ENCODE measurements around the gene PXYLP1.

Gene PXYLP1

DNA sequence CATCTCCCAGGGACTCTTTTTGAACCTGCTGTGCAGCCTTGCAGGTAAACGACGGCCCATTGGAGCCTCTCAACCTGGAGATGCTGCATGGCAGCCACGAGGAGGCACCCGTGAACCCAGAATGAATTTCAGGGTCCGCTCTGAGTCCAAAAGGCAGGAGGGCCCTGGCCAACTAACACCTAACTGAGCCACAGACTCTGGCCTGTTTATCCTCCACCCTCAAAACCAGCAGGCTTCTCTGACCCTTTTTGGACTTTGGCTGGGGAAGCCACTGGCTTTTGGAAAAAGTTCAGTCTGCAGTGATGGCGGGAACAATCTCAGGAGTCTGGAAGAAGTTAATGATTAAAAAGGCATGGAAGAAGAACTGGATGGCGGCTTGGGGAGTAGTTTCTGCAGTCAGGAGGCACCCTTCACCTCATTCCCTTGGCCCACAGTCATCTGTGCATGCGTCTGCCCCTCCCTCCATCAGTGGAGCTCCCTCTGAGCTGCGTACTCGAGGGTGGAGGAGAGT lies 4.1 kb downstream of the PXYLP1 start:
- TF ChIP-seq SPI1 (IDR thresholded peaks at IDR 0.05; ENCODE audit: borderline replicate concordance, low read depth) = no peak
- TF ChIP-seq GABPA (IDR thresholded peaks at IDR 0.05; ENCODE audit: low read depth) = no peak
- no peak for TF ChIP-seq REST (IDR thresholded peaks at IDR 0.05; ENCODE audit: insufficient replicate concordance, low read depth)
- no peak for TF ChIP-seq POLR2AphosphoS5 (IDR thresholded peaks at IDR 0.05; ENCODE audit: low read depth)
- TF ChIP-seq, protein P1, sequence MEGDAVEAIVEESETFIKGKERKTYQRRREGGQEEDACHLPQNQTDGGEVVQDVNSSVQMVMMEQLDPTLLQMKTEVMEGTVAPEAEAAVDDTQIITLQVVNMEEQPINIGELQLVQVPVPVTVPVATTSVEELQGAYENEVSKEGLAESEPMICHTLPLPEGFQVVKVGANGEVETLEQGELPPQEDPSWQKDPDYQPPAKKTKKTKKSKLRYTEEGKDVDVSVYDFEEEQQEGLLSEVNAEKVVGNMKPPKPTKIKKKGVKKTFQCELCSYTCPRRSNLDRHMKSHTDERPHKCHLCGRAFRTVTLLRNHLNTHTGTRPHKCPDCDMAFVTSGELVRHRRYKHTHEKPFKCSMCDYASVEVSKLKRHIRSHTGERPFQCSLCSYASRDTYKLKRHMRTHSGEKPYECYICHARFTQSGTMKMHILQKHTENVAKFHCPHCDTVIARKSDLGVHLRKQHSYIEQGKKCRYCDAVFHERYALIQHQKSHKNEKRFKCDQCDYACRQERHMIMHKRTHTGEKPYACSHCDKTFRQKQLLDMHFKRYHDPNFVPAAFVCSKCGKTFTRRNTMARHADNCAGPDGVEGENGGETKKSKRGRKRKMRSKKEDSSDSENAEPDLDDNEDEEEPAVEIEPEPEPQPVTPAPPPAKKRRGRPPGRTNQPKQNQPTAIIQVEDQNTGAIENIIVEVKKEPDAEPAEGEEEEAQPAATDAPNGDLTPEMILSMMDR (IDR thresholded peaks at IDR 0.05; ENCODE audit: insufficient read depth, low read length) = no peak
- H3K27me3 ChIP-seq (ENCODE audit: insufficient read depth, poor library complexity, severe bottlenecking) = peaks cover 19% of the 10 kb centered on the region
- no peak overlapping the region for H3K4me3 ChIP-seq (replicated peaks; ENCODE audit: insufficient read depth, low read length)
- no peak overlapping the region for H3K27ac ChIP-seq (replicated peaks)
- no peak for DNase-seq (ENCODE audit: low read depth in 1 of 2, low spot score in 1 of 2)

GRCh38 chr3:141236361-141236760 lies 4.7 kb downstream of the PXYLP1 start:
- TF ChIP-seq SPI1 (IDR thresholded peaks at IDR 0.05; ENCODE audit: borderline replicate concordance, low read depth) (no peak), REST (IDR thresholded peaks at IDR 0.05; ENCODE audit: insufficient replicate concordance, low read depth) (no peak), GABPA (IDR thresholded peaks at IDR 0.05; ENCODE audit: low read depth) (no peak), POLR2AphosphoS5 (IDR thresholded peaks at IDR 0.05; ENCODE audit: low read depth) (no peak)
- TF ChIP-seq, protein P1 (IDR thresholded peaks at IDR 0.05; ENCODE audit: insufficient read depth, low read length) = no peak
- Histone ChIP-seq H3K4me3 (replicated peaks; ENCODE audit: insufficient read depth, low read length) (no peak overlapping the region), H3K27ac (replicated peaks) (no peak overlapping the region), H3K27me3 (ENCODE audit: insufficient read depth, poor library complexity, severe bottlenecking) (peaks cover 19% of the 10 kb centered on the region)
- no peak for DNase-seq (ENCODE audit: low read depth in 1 of 2, low spot score in 1 of 2)

DNA sequence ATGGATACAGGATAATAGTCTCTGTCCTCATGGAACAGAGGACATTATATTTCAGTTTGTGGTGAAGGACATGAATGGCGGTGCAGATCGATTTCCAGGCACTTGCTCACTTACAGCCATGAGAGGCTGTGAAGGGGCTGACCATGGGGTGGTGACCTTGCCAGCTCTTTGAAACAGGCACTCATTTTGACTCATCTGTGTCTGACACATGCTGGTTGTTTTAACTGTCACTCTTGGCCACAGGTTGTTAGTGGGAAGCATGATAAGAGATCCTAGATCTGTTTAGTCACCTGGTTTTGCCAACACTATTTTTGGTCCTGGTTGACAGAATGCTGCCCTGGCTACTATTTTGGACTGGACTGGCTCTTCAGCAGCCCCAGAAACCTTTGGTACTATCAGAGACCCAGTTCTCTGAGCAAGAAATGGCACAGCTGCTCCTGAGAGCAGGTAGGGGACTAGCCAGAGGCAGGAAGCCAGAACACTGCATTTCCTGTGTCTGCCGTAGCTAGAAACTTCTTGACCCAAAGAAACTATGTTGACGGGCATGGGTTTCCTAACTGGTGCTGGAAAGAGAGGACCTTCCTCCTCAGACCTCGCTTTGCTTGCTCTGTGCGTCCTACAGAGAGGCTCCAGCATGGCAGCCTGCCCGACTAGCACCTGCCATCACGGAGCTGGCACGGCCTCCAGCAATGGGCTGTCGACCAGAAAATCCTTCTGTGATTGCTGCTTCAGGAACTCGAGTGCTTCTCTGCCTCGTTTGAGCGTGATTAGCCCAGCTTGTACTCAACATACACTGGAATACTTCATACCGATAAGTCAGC lies 6.3 kb downstream of the PXYLP1 start:
- H3K4me3 ChIP-seq (replicated peaks; ENCODE audit: insufficient read depth, low read length) = no peak overlapping the region
- H3K27ac ChIP-seq (replicated peaks) = no peak overlapping the region
- peaks cover 9% of the 10 kb centered on the region for H3K27me3 ChIP-seq (ENCODE audit: insufficient read depth, poor library complexity, severe bottlenecking)
- DNase-seq (ENCODE audit: low read depth in 1 of 2, low spot score in 1 of 2) = no peak
- TF ChIP-seq REST (IDR thresholded peaks at IDR 0.05; ENCODE audit: insufficient replicate concordance, low read depth) = no peak
